Smooth muscle cell (in vitro differentiated cells): ENCODE data around the gene CAPN11. TPM values are rescaled to one million over a fixed set of nuclear protein-coding genes. Genes with fewer than 3 reads are reported as not detected.
A peak's percentile ranks its signal among the peaks of the same experiment; 100 is the strongest.

Experiments used
- DNase-seq: peaks from one replicate; lab custom pipeline; 2025; ENCODE audit not compliant: unreplicated experiment; lab: John Stamatoyannopoulos, UW
- H2AFZ ChIP-seq: fragments of 200-600 bp; sonication (generic); 2 replicates; pipeline ENCODE4 v1.6.0; 2016; ENCODE audit warnings: antibody characterized with exemption, low read depth, mild to moderate bottlenecking
- H3F3A ChIP-seq: fragments of 200-600 bp; sonication (generic); 2 replicates; pipeline ENCODE4 v1.6.0; 2017; ENCODE audit warnings: antibody characterized with exemption, low read depth
- H3K27ac ChIP-seq: fragments of 200-600 bp; sonication (generic); 2 replicates; pipeline ENCODE4 v1.5.1; 2016; ENCODE audit warnings: low read depth, mild to moderate bottlenecking
- H3K27me3 ChIP-seq: fragments of 200-600 bp; sonication (generic); 2 replicates; pipeline ENCODE4 v1.6.1; 2016; ENCODE audit warnings: low read depth, mild to moderate bottlenecking
- H3K36me3 ChIP-seq: fragments of 200-600 bp; sonication (generic); 2 replicates; pipeline ENCODE4 v1.5.1; 2016; ENCODE audit warnings: low read depth
- H3K4me1 ChIP-seq: fragments of 200-600 bp; sonication (generic); 2 replicates; pipeline ENCODE4 v1.5.1; 2016; ENCODE audit warnings: low read depth
- H3K4me2 ChIP-seq: fragments of 200-600 bp; sonication (generic); 2 replicates; pipeline ENCODE4 v1.6.0; 2016; ENCODE audit warnings: mild to moderate bottlenecking
- H3K4me3 ChIP-seq: fragments of 200-600 bp; sonication (generic); 2 replicates; pipeline ENCODE4 v1.5.1; 2016; ENCODE audit warnings: mild to moderate bottlenecking
- H3K79me2 ChIP-seq: fragments of 200-600 bp; sonication (generic); 2 replicates; pipeline ENCODE4 v1.6.0; 2016; ENCODE audit warnings: low read depth, mild to moderate bottlenecking
- H3K9ac ChIP-seq: fragments of 200-600 bp; sonication (generic); 2 replicates; pipeline ENCODE4 v1.6.0; 2016; ENCODE audit warnings: low read depth
- H3K9me3 ChIP-seq: fragments of 200-600 bp; sonication (generic); replicated peaks from 2 replicates; pipeline ENCODE4 v1.5.1; 2016; ENCODE audit warnings: low read depth
- H4K20me1 ChIP-seq: fragments of 200-600 bp; sonication (generic); 2 replicates; pipeline ENCODE4 v1.6.0; 2016; ENCODE audit warnings: low read depth
- CTCF ChIP-seq: fragments of 200-600 bp; sonication (generic); IDR thresholded peaks from 2 replicates; pipeline ENCODE4 v1.5.1; 2017; ENCODE audit warnings: borderline replicate concordance, mild to moderate bottlenecking, antibody characterized with exemption; ENCODE audit not compliant: insufficient read depth, poor library complexity, severe bottlenecking
- WGBS: methylation state at CpG from one replicate; pipeline ENCODE4 v1.1.7; 2016; ENCODE audit warnings: low lambda C conversion rate; 5-methylcytosine and 5-hydroxymethylcytosine counted together
- polyA plus RNA-seq: library from polyadenylated mRNA; unstranded; fragments of >200 nt; fragmentation: Nextera tagmentation; extraction: Ambion mirVana; gene quantifications from 2 replicates; pipeline ENCODE4 v1.2.1, GENCODE V29; 2016
- total RNA-seq: library from RNA; depleted of rRNA; stranded (reverse); fragments of >200 nt; gene quantifications from 2 replicates; pipeline ENCODE4 v1.2.3, GENCODE V29; 2014

Gene CAPN11
- total and polyA plus RNA-seq, 2 experiments from 2014 or later: 0.31 TPM; not detected in 1

GRCh38 chr6:44120692-44121443, 37.8 kb upstream of the CAPN11 start:
- no peak for DNase-seq
- Histone ChIP-seq H3K36me3 (no peaks in the 10 kb centered on the region), H3K9me3 (no peaks in the 10 kb centered on the region), H3K27ac (no peak overlapping the region), H3K79me2 (peaks cover 81% of the 10 kb centered on the region), H3K9ac (no peak overlapping the region), H2AFZ (no peak overlapping the region), H4K20me1 (peaks cover 89% of the 10 kb centered on the region), H3K4me1 (peaks cover 58% of the 10 kb centered on the region), H3K27me3 (no peaks in the 10 kb centered on the region), H3F3A (peaks cover 18% of the 10 kb centered on the region), H3K4me2 (peak overlapping the region; percentile 42), H3K4me3 (no peak overlapping the region)
- WGBS: 55% methylated on average over 4 of the region's 4 CpGs
- no peak for TF ChIP-seq CTCF

- Histone ChIP-seq H3K27ac (no peak overlapping the region), H3K4me3 (no peak overlapping the region), H3K27me3 (no peaks in the 10 kb centered on the region), H3F3A (peaks cover 7% of the 10 kb centered on the region), H3K4me1 (peaks cover 52% of the 10 kb centered on the region), H3K9me3 (no peaks in the 10 kb centered on the region), H2AFZ (no peak overlapping the region), H3K36me3 (no peaks in the 10 kb centered on the region), H3K79me2 (peaks cover 94% of the 10 kb centered on the region), H3K9ac (no peak overlapping the region), H4K20me1 (peaks cover 82% of the 10 kb centered on the region), H3K4me2 (peak overlapping the region; percentile 3)
- WGBS: 86% methylated on average over 1 of the region's 1 CpG
- TF ChIP-seq CTCF: no peak
- DNase-seq: no peak
Observed at GRCh38 chr6:44122801-44123200, 35.8 kb upstream of the CAPN11 start.

- 94% methylated on average over 2 of the region's 2 CpGs for WGBS
- DNase-seq: no peak
- Histone ChIP-seq H2AFZ (no peak overlapping the region), H3K27me3 (no peaks in the 10 kb centered on the region), H3K36me3 (no peaks in the 10 kb centered on the region), H3K27ac (no peak overlapping the region), H3F3A (no peaks in the 10 kb centered on the region), H3K4me1 (peaks cover 54% of the 10 kb centered on the region), H3K9me3 (no peaks in the 10 kb centered on the region), H3K9ac (no peak overlapping the region), H4K20me1 (peaks cover 80% of the 10 kb centered on the region), H3K4me2 (no peak overlapping the region), H3K79me2 (peaks cover 94% of the 10 kb centered on the region), H3K4me3 (no peak overlapping the region)
- TF ChIP-seq CTCF: no peak
Observed at GRCh38 chr6:44123544-44123943, 35.1 kb upstream of the CAPN11 start.
